H1 (cell line): ENCODE data around the gene RASGEF1C.

Experiments used
- SP2 ChIP-seq: IDR thresholded peaks from 2 replicates; pipeline ENCODE4 v1.6.1; 2012; ENCODE audit warnings: mild to moderate bottlenecking, low read length, inconsistent platforms
- TAF7 ChIP-seq: optimal IDR thresholded peaks from 2 replicates; pipeline ENCODE3; 2011; ENCODE audit warnings: low read depth, mild to moderate bottlenecking, inconsistent platforms, low read length, moderate library complexity, borderline replicate concordance
- TF ChIP-seq, protein P1 (sequence below), 3 experiments: IDR thresholded peaks; 1 replicate in 2 of 3; 2 replicates in 1 of 3; pipeline versions ENCODE4 v1.5.1 to v1.6.1; 2011; ENCODE audit warnings: low read length in 3 of 3, mild to moderate bottlenecking in 3 of 3, inconsistent platforms in 2 of 3, low read depth in 1 of 3, moderate library complexity in 1 of 3; ENCODE audit not compliant: insufficient read depth in 1 of 3; ENCODE audit errors: control extremely low read depth in 1 of 3

DNA sequence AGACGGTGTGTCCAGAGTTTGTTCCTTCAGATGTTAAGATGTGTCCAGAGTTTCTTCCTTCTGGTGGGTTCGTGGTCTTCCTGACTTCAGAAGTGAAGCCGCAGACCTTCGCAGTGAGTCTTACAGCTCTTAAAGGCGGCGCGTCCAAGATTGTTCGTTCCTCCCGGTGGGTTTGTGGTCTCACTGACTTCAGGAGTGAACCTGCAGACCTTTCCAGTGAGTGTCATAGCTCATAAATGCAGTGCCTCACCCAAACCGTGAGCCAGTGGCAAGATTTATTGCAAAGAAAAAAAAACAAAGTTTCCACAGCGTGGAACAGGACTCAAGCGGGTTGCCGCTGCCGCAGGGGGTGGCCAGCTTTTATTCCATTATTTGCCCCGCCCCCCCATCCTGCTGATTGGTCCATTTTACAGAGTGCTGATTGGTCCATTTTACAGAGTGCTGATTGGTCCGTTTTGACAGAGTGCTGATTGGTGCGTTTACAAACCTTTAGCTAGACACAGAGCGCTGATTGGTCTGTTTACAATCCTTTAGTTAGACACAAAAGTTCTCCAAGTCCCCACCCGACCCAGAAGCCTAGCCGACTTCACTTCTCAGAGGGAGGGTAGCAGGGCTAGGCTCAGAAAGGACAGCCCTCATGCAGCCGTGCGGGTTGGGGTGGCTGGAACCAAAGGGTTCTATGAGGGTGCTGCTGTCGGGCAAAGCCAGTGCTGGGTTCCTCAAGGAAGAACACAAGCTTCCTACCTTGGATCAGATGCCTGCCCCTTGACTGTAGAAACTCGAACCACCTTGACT lies 128.3 kb downstream of the RASGEF1C start:
- no peak for TF ChIP-seq TAF7
- TF ChIP-seq SP2: no peak
- TF ChIP-seq, protein P1, sequence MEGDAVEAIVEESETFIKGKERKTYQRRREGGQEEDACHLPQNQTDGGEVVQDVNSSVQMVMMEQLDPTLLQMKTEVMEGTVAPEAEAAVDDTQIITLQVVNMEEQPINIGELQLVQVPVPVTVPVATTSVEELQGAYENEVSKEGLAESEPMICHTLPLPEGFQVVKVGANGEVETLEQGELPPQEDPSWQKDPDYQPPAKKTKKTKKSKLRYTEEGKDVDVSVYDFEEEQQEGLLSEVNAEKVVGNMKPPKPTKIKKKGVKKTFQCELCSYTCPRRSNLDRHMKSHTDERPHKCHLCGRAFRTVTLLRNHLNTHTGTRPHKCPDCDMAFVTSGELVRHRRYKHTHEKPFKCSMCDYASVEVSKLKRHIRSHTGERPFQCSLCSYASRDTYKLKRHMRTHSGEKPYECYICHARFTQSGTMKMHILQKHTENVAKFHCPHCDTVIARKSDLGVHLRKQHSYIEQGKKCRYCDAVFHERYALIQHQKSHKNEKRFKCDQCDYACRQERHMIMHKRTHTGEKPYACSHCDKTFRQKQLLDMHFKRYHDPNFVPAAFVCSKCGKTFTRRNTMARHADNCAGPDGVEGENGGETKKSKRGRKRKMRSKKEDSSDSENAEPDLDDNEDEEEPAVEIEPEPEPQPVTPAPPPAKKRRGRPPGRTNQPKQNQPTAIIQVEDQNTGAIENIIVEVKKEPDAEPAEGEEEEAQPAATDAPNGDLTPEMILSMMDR (IDR thresholded peaks at IDR 0.05; ENCODE audit: control extremely low read depth in 1 of 3, insufficient read depth in 1 of 3, low read depth in 1 of 3, low read length in 3 of 3): no peak
